ENCODE results near the gene SLC52A1. TPM values are rescaled to one million over a fixed set of nuclear protein-coding genes. Genes with fewer than 3 reads are reported as not detected.

SLC52A1 gene
- polyA plus RNA-seq, 3 donors = not detected

- 99% methylated on average over 17 of the region's 20 CpGs for WGBS (ENCODE audit: insufficient coverage)
- Histone ChIP-seq H3K4me2 (replicated peaks; ENCODE audit: extremely low read depth, low read length, poor library complexity, severe bottlenecking) (no peak overlapping the region), H4K20me1 (ENCODE audit: insufficient read depth, low read length) (peaks cover 26% of the 10 kb centered on the region), H3K9me3 (replicated peaks in 1 of 2; ENCODE audit: control insufficient read depth in 1 of 2, insufficient read depth in 1 of 2, low read length in 2 of 2) (no peaks in the 10 kb centered on the region), H3K4me3 (replicated peaks in 1 of 3; ENCODE audit: low read depth in 2 of 3, low read length in 3 of 3) (no peak overlapping the region), H3K9ac (ENCODE audit: insufficient read depth, low read length, poor library complexity, severe bottlenecking) (no peak overlapping the region), H3K27ac (ENCODE audit: low read depth in 1 of 2, low read length in 2 of 2) (no peak overlapping the region), H3K79me2 (ENCODE audit: insufficient read depth, low read length) (peaks cover 9% of the 10 kb centered on the region), H3K4me1 (ENCODE audit: control insufficient read depth in 1 of 2, insufficient read depth in 2 of 2, low read length in 2 of 2) (peaks cover 14 to 21% of the 10 kb centered on the region in 2 donors), H3K36me3 (replicated peaks in 1 of 2; ENCODE audit: control insufficient read depth in 1 of 2, insufficient read depth in 2 of 2, low read length in 2 of 2) (peaks cover 59 to 67% of the 10 kb centered on the region in 2 donors), H2AFZ (ENCODE audit: insufficient read depth, low read depth, low read length, poor library complexity, severe bottlenecking) (no peak overlapping the region), H3K27me3 (ENCODE audit: control insufficient read depth in 2 of 2, insufficient read depth in 2 of 2, low read length in 2 of 2) (no peaks in the 10 kb centered on the region)
- peak overlapping the region in 3 of 7 donors; percentile 22 to 60 (median 50) for H3K27ac Mint-ChIP-seq
- no peak overlapping the region for H3K4me3 Mint-ChIP-seq
- intact Hi-C loops (cut with micrococcal nuclease) = no loop called here
- no peak for DNase-seq
- H3K9me3 Mint-ChIP-seq = peaks cover 0 to 2% (median 0%) of the 10 kb centered on the region in 7 donors
- H3K36me3 Mint-ChIP-seq = peaks cover 63 to 74% of the 10 kb centered on the region in 2 donors
- H3K27me3 Mint-ChIP-seq (ENCODE audit: low read depth in 3 of 3) = peaks cover 0 to 8% (median 0%) of the 10 kb centered on the region in 3 donors
- peaks cover 24% of the 10 kb centered on the region for H3K4me1 Mint-ChIP-seq
- TF ChIP-seq CTCF (IDR thresholded peaks at IDR 0.05) = no peak
Measured at GRCh38 chr17:5002121-5002788, 33.0 kb downstream of the SLC52A1 start.

- WGBS (ENCODE audit: insufficient coverage) = 92% methylated on average over 9 of the region's 11 CpGs
- H3K9ac ChIP-seq (ENCODE audit: insufficient read depth, low read length, poor library complexity, severe bottlenecking) = no peak overlapping the region
- TF ChIP-seq CTCF (IDR thresholded peaks at IDR 0.05) = no peak
Measured at GRCh38 chr17:5000237-5000639, 35.0 kb downstream of the SLC52A1 start.

More at GRCh38 chr17:5000237-5000639, 35.0 kb downstream of the SLC52A1 start:
- H3K27ac Mint-ChIP-seq = no peak overlapping the region
- no peak overlapping the region for H2AFZ ChIP-seq (ENCODE audit: insufficient read depth, low read depth, low read length, poor library complexity, severe bottlenecking)
- no peak overlapping the region for H3K27ac ChIP-seq (ENCODE audit: low read depth in 1 of 2, low read length in 2 of 2)
- H3K4me1 ChIP-seq (ENCODE audit: control insufficient read depth in 1 of 2, insufficient read depth in 2 of 2, low read length in 2 of 2) = peaks cover 21 to 29% of the 10 kb centered on the region in 2 donors
- H3K4me1 Mint-ChIP-seq = peaks cover 29% of the 10 kb centered on the region
- intact Hi-C loops (cut with micrococcal nuclease) = no loop called here
- peaks cover 0 to 10% of the 10 kb centered on the region in 2 donors for H3K27me3 ChIP-seq (ENCODE audit: control insufficient read depth in 2 of 2, insufficient read depth in 2 of 2, low read length in 2 of 2)
- H3K9me3 Mint-ChIP-seq = peaks cover 0 to 2% (median 0%) of the 10 kb centered on the region in 7 donors
- H3K36me3 ChIP-seq (replicated peaks in 1 of 2; ENCODE audit: control insufficient read depth in 1 of 2, insufficient read depth in 2 of 2, low read length in 2 of 2) = peaks cover 43 to 47% of the 10 kb centered on the region in 2 donors
- H3K79me2 ChIP-seq (ENCODE audit: insufficient read depth, low read length) = peaks cover 9% of the 10 kb centered on the region
- H3K4me2 ChIP-seq (replicated peaks; ENCODE audit: extremely low read depth, low read length, poor library complexity, severe bottlenecking) = no peak overlapping the region
- H3K4me3 ChIP-seq (replicated peaks in 1 of 3; ENCODE audit: low read depth in 2 of 3, low read length in 3 of 3) = no peak overlapping the region
- no peak overlapping the region for H3K4me3 Mint-ChIP-seq
- peaks cover 16 to 25% (median 17%) of the 10 kb centered on the region in 3 donors for H3K27me3 Mint-ChIP-seq (ENCODE audit: low read depth in 3 of 3)
- peaks cover 51 to 54% of the 10 kb centered on the region in 2 donors for H3K36me3 Mint-ChIP-seq
- no peaks in the 10 kb centered on the region for H3K9me3 ChIP-seq (replicated peaks in 1 of 2; ENCODE audit: control insufficient read depth in 1 of 2, insufficient read depth in 1 of 2, low read length in 2 of 2)
- peaks cover 26% of the 10 kb centered on the region for H4K20me1 ChIP-seq (ENCODE audit: insufficient read depth, low read length)
- no peak for DNase-seq
